ENCODE measurements around the gene TMEM178A. TPM values are rescaled to one million over a fixed set of nuclear protein-coding genes. Genes with fewer than 3 reads are reported as not detected.

The TMEM178A gene
- total and polyA plus RNA-seq, 4 donors, result 1.4 to 4.8 (median 3.2) TPM

GRCh38 chr2:39689272-39689841, 23.6 kb downstream of the TMEM178A start:
- DNase-seq (no peak), ATAC-seq (ENCODE audit: insufficient read depth, low FRiP score) (no peak)
- no peak for TF ChIP-seq CTCF (IDR thresholded peaks at IDR 0.05; ENCODE audit: control extremely low read depth, extremely low read depth)
- H3K4me1 ChIP-seq (ENCODE audit: control insufficient read depth in 5 of 5, insufficient read depth in 5 of 5, low read length in 5 of 5), result no peaks in the 10 kb centered on the region
- H3K9me3 ChIP-seq (ENCODE audit: control insufficient read depth in 4 of 4, insufficient read depth in 3 of 4, low read length in 3 of 4), result peaks cover 0 to 7% (median 4%) of the 10 kb centered on the region in 4 donors
- no peak overlapping the region for H3K4me3 ChIP-seq
- no peaks in the 10 kb centered on the region for H3K27me3 ChIP-seq (ENCODE audit: control insufficient read depth in 3 of 3, insufficient read depth in 3 of 3, low read length in 2 of 3)
- no peaks in the 10 kb centered on the region for H3K36me3 ChIP-seq (ENCODE audit: control insufficient read depth in 4 of 4, insufficient read depth in 4 of 4, low read length in 4 of 4)
- WGBS, 2 donors, result 86 to 91% methylated on average over 1 of the region's 1 CpG
- H3K27ac ChIP-seq (ENCODE audit: low read depth in 1 of 2, low read length in 1 of 2), result no peak overlapping the region
- no peak overlapping the region for H3K9ac ChIP-seq (ENCODE audit: insufficient read depth in 1 of 2, low read length in 2 of 2)

GRCh38 chr2:39689876-39690275, 24.2 kb downstream of the TMEM178A start:
- no peak overlapping the region for H3K4me3 ChIP-seq
- peaks cover 0 to 2% (median 0%) of the 10 kb centered on the region in 5 donors for H3K4me1 ChIP-seq (ENCODE audit: control insufficient read depth in 5 of 5, insufficient read depth in 5 of 5, low read length in 5 of 5)
- no peak for TF ChIP-seq CTCF (IDR thresholded peaks at IDR 0.05; ENCODE audit: control extremely low read depth, extremely low read depth)
- 90 to 94% methylated on average over 6 of the region's 6 CpGs for whole genome bisulfite sequencing, 2 donors
- no peak overlapping the region for H3K27ac ChIP-seq (ENCODE audit: low read depth in 1 of 2, low read length in 1 of 2)
- no peak for ATAC-seq (ENCODE audit: insufficient read depth, low FRiP score)
- H3K27me3 ChIP-seq (ENCODE audit: control insufficient read depth in 3 of 3, insufficient read depth in 3 of 3, low read length in 2 of 3), result no peaks in the 10 kb centered on the region
- H3K36me3 ChIP-seq (ENCODE audit: control insufficient read depth in 4 of 4, insufficient read depth in 4 of 4, low read length in 4 of 4), result no peaks in the 10 kb centered on the region
- H3K9ac ChIP-seq (ENCODE audit: insufficient read depth in 1 of 2, low read length in 2 of 2), result no peak overlapping the region
- DNase-seq, result no peak
- peaks cover 0 to 7% (median 4%) of the 10 kb centered on the region in 4 donors for H3K9me3 ChIP-seq (ENCODE audit: control insufficient read depth in 4 of 4, insufficient read depth in 3 of 4, low read length in 3 of 4)

- Histone ChIP-seq H3K4me3 (no peak overlapping the region), H3K9ac (ENCODE audit: insufficient read depth in 1 of 2, low read length in 2 of 2) (no peak overlapping the region), H3K27ac (ENCODE audit: low read depth in 1 of 2, low read length in 1 of 2) (no peak overlapping the region), H3K9me3 (ENCODE audit: control insufficient read depth in 4 of 4, insufficient read depth in 3 of 4, low read length in 3 of 4) (peaks cover 0 to 7% (median 4%) of the 10 kb centered on the region in 4 donors), H3K4me1 (ENCODE audit: control insufficient read depth in 5 of 5, insufficient read depth in 5 of 5, low read length in 5 of 5) (peaks cover 0 to 28% (median 18%) of the 10 kb centered on the region in 5 donors), H3K36me3 (ENCODE audit: control insufficient read depth in 4 of 4, insufficient read depth in 4 of 4, low read length in 4 of 4) (no peaks in the 10 kb centered on the region), H3K27me3 (ENCODE audit: control insufficient read depth in 3 of 3, insufficient read depth in 3 of 3, low read length in 2 of 3) (no peaks in the 10 kb centered on the region)
- DNase-seq (no peak), ATAC-seq (ENCODE audit: insufficient read depth, low FRiP score) (no peak)
- WGBS, 2 donors, result 96 to 100% methylated on average over 1 of the region's 1 CpG
- TF ChIP-seq CTCF (IDR thresholded peaks at IDR 0.05; ENCODE audit: control extremely low read depth, extremely low read depth), result no peak
These were observed 27.5 kb downstream of the TMEM178A start for GRCh38 chr2:39693245-39693644.
